Astrocyte (in vitro differentiated cells and primary cell): Measurements from ENCODE around the gene SLC17A6.

Experiments used
- EZH2 ChIP-seq: IDR thresholded peaks from 2 replicates; pipeline ENCODE4 v1.6.1; 2012; ENCODE audit warnings: mild to moderate bottlenecking, low read length, inconsistent platforms; ENCODE audit not compliant: insufficient read depth
- TF ChIP-seq, protein P1 (sequence below): IDR thresholded peaks from 2 replicates; pipeline ENCODE4 v1.5.1; 2011; ENCODE audit warnings: low read depth, mild to moderate bottlenecking, inconsistent platforms, low read length, moderate library complexity; ENCODE audit not compliant: insufficient read depth

- TF ChIP-seq, protein P1, sequence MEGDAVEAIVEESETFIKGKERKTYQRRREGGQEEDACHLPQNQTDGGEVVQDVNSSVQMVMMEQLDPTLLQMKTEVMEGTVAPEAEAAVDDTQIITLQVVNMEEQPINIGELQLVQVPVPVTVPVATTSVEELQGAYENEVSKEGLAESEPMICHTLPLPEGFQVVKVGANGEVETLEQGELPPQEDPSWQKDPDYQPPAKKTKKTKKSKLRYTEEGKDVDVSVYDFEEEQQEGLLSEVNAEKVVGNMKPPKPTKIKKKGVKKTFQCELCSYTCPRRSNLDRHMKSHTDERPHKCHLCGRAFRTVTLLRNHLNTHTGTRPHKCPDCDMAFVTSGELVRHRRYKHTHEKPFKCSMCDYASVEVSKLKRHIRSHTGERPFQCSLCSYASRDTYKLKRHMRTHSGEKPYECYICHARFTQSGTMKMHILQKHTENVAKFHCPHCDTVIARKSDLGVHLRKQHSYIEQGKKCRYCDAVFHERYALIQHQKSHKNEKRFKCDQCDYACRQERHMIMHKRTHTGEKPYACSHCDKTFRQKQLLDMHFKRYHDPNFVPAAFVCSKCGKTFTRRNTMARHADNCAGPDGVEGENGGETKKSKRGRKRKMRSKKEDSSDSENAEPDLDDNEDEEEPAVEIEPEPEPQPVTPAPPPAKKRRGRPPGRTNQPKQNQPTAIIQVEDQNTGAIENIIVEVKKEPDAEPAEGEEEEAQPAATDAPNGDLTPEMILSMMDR = no peak
- no peak for TF ChIP-seq EZH2
These were observed 9.8 kb downstream of the SLC17A6 start for GRCh38 chr11:22347857-22348487.
